Liver (tissue), 9 donors: ENCODE measurements around the gene CSHL1. TPM values are rescaled to one million over a fixed set of nuclear protein-coding genes. Genes with fewer than 3 reads are reported as not detected.

Source experiments
- DNase-seq: peaks from one replicate; pipeline ENCODE4 v3.0.0-alpha.2; 2017; ENCODE audit warnings: low spot score
- H3K27ac ChIP-seq, 2 donors: one replicate each; pipeline ENCODE4 v1.7.0; 2013; ENCODE audit warnings: inconsistent platforms in 2 of 2, low read length in 2 of 2, control low read depth in 1 of 2, low read depth in 1 of 2, mild to moderate bottlenecking in 1 of 2
- H3K27me3 ChIP-seq, 4 donors: one replicate each; pipeline versions ENCODE4 v1.6.1 to v1.7.0; 2013; ENCODE audit warnings: low read length in 3 of 4, inconsistent platforms in 1 of 4, mild to moderate bottlenecking in 1 of 4, moderate library complexity in 1 of 4; ENCODE audit not compliant: control insufficient read depth in 4 of 4, insufficient read depth in 4 of 4
- H3K36me3 ChIP-seq, 4 donors: one replicate each; pipeline versions ENCODE4 v1.6.1 to v1.7.0; 2013; ENCODE audit warnings: low read length in 3 of 4, mild to moderate bottlenecking in 3 of 4, low read depth in 1 of 4, moderate library complexity in 1 of 4; ENCODE audit not compliant: control insufficient read depth in 4 of 4, insufficient read depth in 3 of 4
- H3K4me1 ChIP-seq, 4 donors: one replicate each; pipeline versions ENCODE4 v1.6.1 to v1.7.0; 2013; ENCODE audit warnings: low read length in 3 of 4, mild to moderate bottlenecking in 3 of 4, moderate library complexity in 1 of 4; ENCODE audit not compliant: control insufficient read depth in 4 of 4, insufficient read depth in 4 of 4
- H3K4me3 ChIP-seq, 3 donors: one replicate each; pipeline versions ENCODE4 v1.6.1 to v1.7.0; 2013; ENCODE audit warnings: low read length in 3 of 3, control low read depth in 1 of 3, low read depth in 1 of 3, mild to moderate bottlenecking in 1 of 3
- H3K9ac ChIP-seq, 2 donors: one replicate each; pipeline ENCODE4 v1.7.0; 2013; ENCODE audit warnings: low read length in 2 of 2, mild to moderate bottlenecking in 2 of 2, moderate library complexity in 2 of 2, control low read depth in 1 of 2, low read depth in 1 of 2
- H3K9me3 ChIP-seq, 4 donors: one replicate each; pipeline versions ENCODE4 v1.6.1 to v1.7.0; 2013; ENCODE audit warnings: low read length in 3 of 4; ENCODE audit not compliant: control insufficient read depth in 4 of 4
- EGR1 ChIP-seq, 2 donors: IDR thresholded peaks; 2 replicates each; pipeline ENCODE4 v1.6.1; 2016 to 2018; ENCODE audit warnings: antibody characterized with exemption in 2 of 2, low read depth in 2 of 2
- FOXA1 ChIP-seq: IDR thresholded peaks from 2 replicates; pipeline ENCODE4 v1.6.1; 2016; ENCODE audit warnings: antibody characterized with exemption
- FOXA2 ChIP-seq: IDR thresholded peaks from 2 replicates; pipeline ENCODE4 v1.6.1; 2016; ENCODE audit warnings: antibody characterized with exemption
- GABPA ChIP-seq, 2 donors: IDR thresholded peaks in 1 of 2; conservative IDR thresholded peaks in 1 of 2; 2 replicates each; pipeline ENCODE4 v1.6.1; 2016; ENCODE audit warnings: antibody characterized with exemption in 2 of 2, mild to moderate bottlenecking in 1 of 2, moderate library complexity in 1 of 2
- HNF4A ChIP-seq, 2 donors: conservative IDR thresholded peaks; 2 replicates each; pipeline ENCODE4 v1.6.1; 2016; ENCODE audit warnings: antibody characterized with exemption in 2 of 2, mild to moderate bottlenecking in 2 of 2
- HNF4G ChIP-seq: IDR thresholded peaks from 2 replicates; pipeline ENCODE4 v1.6.1; 2016; ENCODE audit warnings: antibody characterized with exemption
- JUND ChIP-seq, 2 donors: IDR thresholded peaks; 2 replicates each; pipeline ENCODE4 v1.6.1; 2016; ENCODE audit warnings: antibody characterized with exemption in 2 of 2
- MAX ChIP-seq: IDR thresholded peaks from 2 replicates; pipeline ENCODE4 v1.6.1; 2016; ENCODE audit warnings: antibody characterized with exemption
- NR2F2 ChIP-seq: IDR thresholded peaks from 2 replicates; pipeline ENCODE4 v1.6.1; 2016; ENCODE audit warnings: antibody characterized with exemption
- RAD21 ChIP-seq, 2 donors: IDR thresholded peaks; 2 replicates each; pipeline ENCODE4 v1.6.1; 2016; ENCODE audit warnings: antibody characterized with exemption in 2 of 2, mild to moderate bottlenecking in 2 of 2
- REST ChIP-seq: IDR thresholded peaks from 2 replicates; pipeline ENCODE4 v1.6.1; 2016; ENCODE audit warnings: antibody characterized with exemption, mild to moderate bottlenecking
- RXRA ChIP-seq, 2 donors: IDR thresholded peaks; 2 replicates each; pipeline ENCODE4 v1.6.1; 2017 to 2018; ENCODE audit warnings: antibody characterized with exemption in 2 of 2, mild to moderate bottlenecking in 1 of 2
- SP1 ChIP-seq: IDR thresholded peaks from 2 replicates; pipeline ENCODE4 v1.6.1; 2018; ENCODE audit warnings: antibody characterized with exemption, mild to moderate bottlenecking
- TAF1 ChIP-seq: conservative IDR thresholded peaks from 2 replicates; pipeline ENCODE4 v1.6.1; 2016; ENCODE audit warnings: antibody characterized with exemption, mild to moderate bottlenecking
- YY1 ChIP-seq: IDR thresholded peaks from 2 replicates; pipeline ENCODE4 v1.6.1; 2016; ENCODE audit warnings: antibody characterized with exemption, mild to moderate bottlenecking
- ZBTB33 ChIP-seq: IDR thresholded peaks from 2 replicates; pipeline ENCODE4 v1.6.1; 2016; ENCODE audit warnings: antibody characterized with exemption
- WGBS: extraction: QIAGEN DNeasy Blood & Tissue Kit; methylation state at CpG from one replicate; pipeline ENCODE4 v1.1.7; 2013; 5-methylcytosine and 5-hydroxymethylcytosine counted together
- polyA plus RNA-seq, 2 donors: library from polyadenylated mRNA; stranded (reverse) in 1 of 2; unstranded in 1 of 2; fragments of 200-250 nt in 1 of 2; fragments of >200 nt in 1 of 2; fragmentation: Nextera tagmentation in 1 of 2; extraction: Ambion mirVana in 1 of 2; gene quantifications; one replicate each; pipeline versions ENCODE4 v1.2.1 to v1.2.3, GENCODE V29; 2013 to 2015
- total RNA-seq, 2 donors: library from RNA; depleted of rRNA; stranded (reverse); fragments of >200 nt; gene quantifications; one replicate each; pipeline ENCODE4 v1.2.3, GENCODE V29; 2014
- TF ChIP-seq, protein P1 (sequence below): fragments of 150-350 bp; IDR thresholded peaks from 2 replicates; pipeline ENCODE4 v1.5.1; 2017; ENCODE audit warnings: improper control_type of control experiment, low read depth, low read length; ENCODE audit not compliant: missing input control
- TF ChIP-seq, protein P2 (sequence below): IDR thresholded peaks from 2 replicates; pipeline ENCODE4 v1.6.1; 2016; ENCODE audit warnings: antibody characterized with exemption
- donor health status: healthy.
- donor health status: healthy.
- donor health status: healthy.
- donor health status: healthy.
- donor health status: healthy.

The CSHL1 gene
- total and polyA plus RNA-seq, 4 donors, result not detected

DNA sequence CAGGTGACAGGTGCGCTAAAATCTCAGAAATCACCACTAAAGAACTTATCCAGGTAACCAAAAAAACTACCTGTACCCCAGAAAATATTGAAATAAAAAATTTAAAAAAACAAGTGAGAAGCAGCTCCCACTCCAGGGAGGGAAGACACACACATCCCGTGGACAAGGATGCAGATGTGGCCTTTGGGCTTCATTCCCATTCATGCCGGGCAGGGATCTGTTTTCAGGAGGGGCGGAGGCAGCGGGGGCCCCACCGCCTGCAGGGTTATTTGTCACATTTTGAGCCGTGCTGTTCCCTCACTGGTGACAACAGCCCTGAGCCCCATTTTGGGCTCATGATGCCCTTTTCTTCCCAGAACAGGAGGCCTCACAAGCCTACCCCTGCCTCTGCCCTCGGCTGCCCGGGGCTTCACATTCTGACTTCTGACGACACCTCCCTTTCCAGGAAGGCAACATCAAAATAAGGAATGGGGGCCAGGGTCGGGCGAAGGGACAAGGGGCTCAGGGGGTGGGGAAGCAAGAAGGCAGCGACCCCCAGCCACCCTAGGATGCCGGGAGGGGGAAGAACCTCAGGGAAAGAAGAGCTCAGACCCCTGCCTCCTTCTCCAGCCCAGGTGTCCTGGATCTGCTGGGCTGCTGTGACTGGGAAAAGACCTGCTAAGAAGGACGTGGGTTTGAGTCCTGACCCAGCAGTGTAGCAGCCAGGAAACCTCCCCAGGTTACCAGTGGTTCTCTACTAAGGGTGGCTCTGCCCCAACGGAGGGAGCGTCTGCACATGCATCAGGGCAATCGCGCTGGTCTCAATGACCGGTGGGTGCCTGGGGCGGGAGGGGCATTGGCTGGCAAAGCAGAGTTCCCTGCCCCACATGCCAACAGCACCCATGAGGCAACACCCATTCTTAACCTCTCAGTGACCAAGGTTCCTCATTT is 23.4 kb upstream of the CSHL1 start:
- no peak for DNase-seq
- Histone ChIP-seq H3K9ac (no peak overlapping the region), H3K27ac (no peak overlapping the region), H3K4me1 (peaks cover 0 to 8% (median 2%) of the 10 kb centered on the region in 4 donors), H3K36me3 (no peaks in the 10 kb centered on the region), H3K9me3 (no peaks in the 10 kb centered on the region), H3K27me3 (no peaks in the 10 kb centered on the region), H3K4me3 (no peak overlapping the region)
- TF ChIP-seq JUND (IDR thresholded peaks at IDR 0.05) (no peak), FOXA1 (no peak), EGR1 (IDR thresholded peaks at IDR 0.05; ENCODE audit: low read depth in 2 of 2) (no peak), MAX (no peak), NR2F2 (no peak), HNF4A (conservative IDR thresholded peaks at IDR 0.05) (no peak), SP1 (no peak), RAD21 (IDR thresholded peaks at IDR 0.05) (no peak), HNF4G (no peak), ZBTB33 (no peak), TAF1 (no peak), GABPA (IDR thresholded peaks at IDR 0.05 in 1 of 2, conservative IDR thresholded peaks at IDR 0.05 in 1 of 2) (no peak), YY1 (no peak), REST (no peak), FOXA2 (no peak), RXRA (IDR thresholded peaks at IDR 0.05) (no peak)
- TF ChIP-seq, protein P1, sequence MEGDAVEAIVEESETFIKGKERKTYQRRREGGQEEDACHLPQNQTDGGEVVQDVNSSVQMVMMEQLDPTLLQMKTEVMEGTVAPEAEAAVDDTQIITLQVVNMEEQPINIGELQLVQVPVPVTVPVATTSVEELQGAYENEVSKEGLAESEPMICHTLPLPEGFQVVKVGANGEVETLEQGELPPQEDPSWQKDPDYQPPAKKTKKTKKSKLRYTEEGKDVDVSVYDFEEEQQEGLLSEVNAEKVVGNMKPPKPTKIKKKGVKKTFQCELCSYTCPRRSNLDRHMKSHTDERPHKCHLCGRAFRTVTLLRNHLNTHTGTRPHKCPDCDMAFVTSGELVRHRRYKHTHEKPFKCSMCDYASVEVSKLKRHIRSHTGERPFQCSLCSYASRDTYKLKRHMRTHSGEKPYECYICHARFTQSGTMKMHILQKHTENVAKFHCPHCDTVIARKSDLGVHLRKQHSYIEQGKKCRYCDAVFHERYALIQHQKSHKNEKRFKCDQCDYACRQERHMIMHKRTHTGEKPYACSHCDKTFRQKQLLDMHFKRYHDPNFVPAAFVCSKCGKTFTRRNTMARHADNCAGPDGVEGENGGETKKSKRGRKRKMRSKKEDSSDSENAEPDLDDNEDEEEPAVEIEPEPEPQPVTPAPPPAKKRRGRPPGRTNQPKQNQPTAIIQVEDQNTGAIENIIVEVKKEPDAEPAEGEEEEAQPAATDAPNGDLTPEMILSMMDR, result no peak
- TF ChIP-seq, protein P2, sequence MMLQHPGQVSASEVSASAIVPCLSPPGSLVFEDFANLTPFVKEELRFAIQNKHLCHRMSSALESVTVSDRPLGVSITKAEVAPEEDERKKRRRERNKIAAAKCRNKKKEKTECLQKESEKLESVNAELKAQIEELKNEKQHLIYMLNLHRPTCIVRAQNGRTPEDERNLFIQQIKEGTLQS, result no peak
- 84% methylated on average over 21 of the region's 21 CpGs for WGBS
